ENCODE data around the gene GSX2. TPM values are rescaled to one million over a fixed set of nuclear protein-coding genes. Genes with fewer than 3 reads are reported as not detected.
"Not testable (repeated sequence)": the region's sequence is repeated elsewhere in the genome, so short reads cannot be mapped to it uniquely, and the experiment has no call there.

GSX2 gene
- total RNA-seq, 4 donors from 2014 or later: not detected

DNA sequence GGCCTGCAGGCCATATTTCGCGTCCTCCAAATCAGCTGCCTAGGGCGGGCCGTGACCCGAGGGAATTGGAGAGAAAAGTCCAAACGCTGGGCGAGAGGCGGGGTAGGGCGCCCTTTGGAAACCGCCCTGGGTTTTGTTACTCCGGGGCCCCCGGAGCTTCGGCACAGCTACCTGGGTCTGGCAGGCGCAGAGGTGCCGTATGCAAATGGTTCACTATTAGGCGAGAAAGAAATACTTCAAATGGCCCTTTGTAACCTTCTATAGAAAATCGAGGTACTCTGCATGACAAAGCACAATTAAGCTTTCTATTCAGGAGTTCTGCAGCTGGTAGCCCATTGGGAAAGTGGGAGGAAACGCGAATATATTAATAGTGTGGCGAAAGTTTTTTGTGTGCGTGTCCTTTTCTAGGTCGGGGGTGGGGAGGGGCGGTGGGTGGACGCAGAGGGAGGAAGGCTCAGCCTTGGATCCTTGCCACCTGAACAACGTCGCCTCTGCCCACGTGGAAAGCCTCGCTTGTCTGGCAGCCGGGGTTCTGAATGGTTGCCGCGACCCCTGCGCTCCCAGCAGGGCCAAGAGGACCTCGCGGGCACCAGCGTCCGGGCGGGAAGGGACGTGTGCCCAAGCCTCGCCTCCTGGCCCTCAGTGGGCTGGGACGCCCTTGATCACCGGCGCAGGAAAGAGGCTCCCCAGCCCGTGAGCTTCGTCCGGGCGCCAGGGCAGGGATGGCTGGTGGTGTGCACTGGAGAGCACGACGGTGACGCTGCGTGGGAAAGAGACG, 9.5 kb downstream of the GSX2 start:
- H3K36me3 ChIP-seq: no peaks in the 10 kb centered on the region
- TF ChIP-seq POLR2A (IDR thresholded peaks at IDR 0.05): no peak
- TF ChIP-seq, protein P1, sequence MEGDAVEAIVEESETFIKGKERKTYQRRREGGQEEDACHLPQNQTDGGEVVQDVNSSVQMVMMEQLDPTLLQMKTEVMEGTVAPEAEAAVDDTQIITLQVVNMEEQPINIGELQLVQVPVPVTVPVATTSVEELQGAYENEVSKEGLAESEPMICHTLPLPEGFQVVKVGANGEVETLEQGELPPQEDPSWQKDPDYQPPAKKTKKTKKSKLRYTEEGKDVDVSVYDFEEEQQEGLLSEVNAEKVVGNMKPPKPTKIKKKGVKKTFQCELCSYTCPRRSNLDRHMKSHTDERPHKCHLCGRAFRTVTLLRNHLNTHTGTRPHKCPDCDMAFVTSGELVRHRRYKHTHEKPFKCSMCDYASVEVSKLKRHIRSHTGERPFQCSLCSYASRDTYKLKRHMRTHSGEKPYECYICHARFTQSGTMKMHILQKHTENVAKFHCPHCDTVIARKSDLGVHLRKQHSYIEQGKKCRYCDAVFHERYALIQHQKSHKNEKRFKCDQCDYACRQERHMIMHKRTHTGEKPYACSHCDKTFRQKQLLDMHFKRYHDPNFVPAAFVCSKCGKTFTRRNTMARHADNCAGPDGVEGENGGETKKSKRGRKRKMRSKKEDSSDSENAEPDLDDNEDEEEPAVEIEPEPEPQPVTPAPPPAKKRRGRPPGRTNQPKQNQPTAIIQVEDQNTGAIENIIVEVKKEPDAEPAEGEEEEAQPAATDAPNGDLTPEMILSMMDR (IDR thresholded peaks at IDR 0.05): no peak
- peaks cover 0 to 15% of the 10 kb centered on the region in 2 donors for H3K27me3 ChIP-seq
- peak in 1 of 3 donors; percentile 58 for DNase-seq
- H3K4me3 ChIP-seq: peak overlapping the region in 2 of 4 donors; percentile 21 to 38
- no peak overlapping the region for H3K27ac ChIP-seq
- H3K9me3 ChIP-seq: no peaks in the 10 kb centered on the region
- H3K4me1 ChIP-seq: peaks cover 0 to 20% (median 0%) of the 10 kb centered on the region in 4 donors

DNA sequence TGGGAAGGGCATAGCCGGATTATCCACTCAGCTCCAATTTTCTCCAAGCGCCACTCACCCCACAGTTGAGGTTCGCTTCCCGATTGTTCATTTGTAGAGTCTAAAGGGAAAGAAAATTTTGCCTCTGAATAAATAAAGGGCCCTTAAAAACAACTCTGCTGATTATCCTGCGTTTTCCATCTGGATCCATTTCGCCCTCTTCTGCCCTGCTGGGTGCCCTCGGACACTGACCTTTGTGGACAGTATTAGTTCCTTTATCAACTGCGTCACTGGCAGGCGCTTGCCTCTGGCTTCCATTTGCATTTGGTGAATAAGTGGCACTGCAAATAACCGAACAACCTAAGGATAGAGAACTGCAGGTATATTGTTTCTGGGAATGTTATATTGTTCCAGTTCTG, 10.1 kb downstream of the GSX2 start:
- Histone ChIP-seq H3K9me3 (no peaks in the 10 kb centered on the region), H3K4me3 (peak overlapping the region in 1 of 4 donors; percentile 21), H3K27ac (no peak overlapping the region), H3K27me3 (peaks cover 0 to 15% of the 10 kb centered on the region in 2 donors), H3K4me1 (peaks cover 0 to 20% (median 0%) of the 10 kb centered on the region in 4 donors), H3K36me3 (no peaks in the 10 kb centered on the region)
- TF ChIP-seq, protein P1 (IDR thresholded peaks at IDR 0.05): no peak
- TF ChIP-seq POLR2A (IDR thresholded peaks at IDR 0.05): no peak
- no peak for DNase-seq

DNA sequence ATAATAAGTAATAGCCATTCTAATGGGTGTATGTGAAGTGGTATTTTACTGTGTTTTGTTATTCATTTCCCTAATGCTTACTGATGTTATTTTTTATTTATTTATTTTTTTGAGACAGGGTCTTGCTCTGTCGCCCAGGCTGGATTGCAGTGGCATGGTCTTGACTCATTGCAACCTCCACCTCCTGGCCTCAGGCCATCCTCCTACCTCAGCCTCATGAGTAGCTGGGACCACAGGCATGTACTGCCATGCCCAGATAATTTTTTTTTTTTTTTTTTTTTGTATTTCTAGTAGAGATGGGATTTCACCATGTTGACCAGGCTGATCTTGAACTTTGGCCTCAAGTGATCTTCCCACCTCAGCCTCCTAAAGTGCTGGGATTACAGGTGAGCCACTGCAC, 13.2 kb downstream of the GSX2 start:
- not testable (repeated sequence) for DNase-seq, H3K36me3 ChIP-seq, H3K4me3 ChIP-seq, H3K27ac ChIP-seq, H3K9me3 ChIP-seq
- H3K27me3 ChIP-seq: peaks cover 0 to 15% of the 10 kb centered on the region in 2 donors
- peaks cover 0 to 18% (median 0%) of the 10 kb centered on the region in 4 donors for H3K4me1 ChIP-seq

DNA sequence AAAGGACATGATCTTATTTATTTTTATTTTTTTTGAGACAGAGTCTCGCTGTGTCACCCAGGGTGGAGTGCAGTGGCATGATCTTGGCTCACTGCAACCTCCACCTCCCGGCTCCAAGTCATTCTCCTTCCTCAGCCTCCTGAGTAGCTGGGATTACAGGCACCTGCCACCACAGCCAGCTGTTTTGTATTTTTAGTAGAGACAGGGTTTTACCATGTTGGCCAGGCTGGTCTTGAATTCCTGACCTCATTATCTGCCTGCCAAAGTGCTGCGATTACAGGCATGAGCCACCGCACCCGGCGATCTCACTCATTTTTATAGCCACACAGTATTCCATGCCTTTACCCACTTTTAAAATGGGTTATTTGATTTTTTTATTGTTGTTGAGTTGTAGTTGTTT, 16.3 kb downstream of the GSX2 start:
- not testable (repeated sequence) for H3K36me3 ChIP-seq, H3K27ac ChIP-seq, H3K4me1 ChIP-seq, H3K27me3 ChIP-seq, H3K4me3 ChIP-seq, H3K9me3 ChIP-seq, DNase-seq

DNA sequence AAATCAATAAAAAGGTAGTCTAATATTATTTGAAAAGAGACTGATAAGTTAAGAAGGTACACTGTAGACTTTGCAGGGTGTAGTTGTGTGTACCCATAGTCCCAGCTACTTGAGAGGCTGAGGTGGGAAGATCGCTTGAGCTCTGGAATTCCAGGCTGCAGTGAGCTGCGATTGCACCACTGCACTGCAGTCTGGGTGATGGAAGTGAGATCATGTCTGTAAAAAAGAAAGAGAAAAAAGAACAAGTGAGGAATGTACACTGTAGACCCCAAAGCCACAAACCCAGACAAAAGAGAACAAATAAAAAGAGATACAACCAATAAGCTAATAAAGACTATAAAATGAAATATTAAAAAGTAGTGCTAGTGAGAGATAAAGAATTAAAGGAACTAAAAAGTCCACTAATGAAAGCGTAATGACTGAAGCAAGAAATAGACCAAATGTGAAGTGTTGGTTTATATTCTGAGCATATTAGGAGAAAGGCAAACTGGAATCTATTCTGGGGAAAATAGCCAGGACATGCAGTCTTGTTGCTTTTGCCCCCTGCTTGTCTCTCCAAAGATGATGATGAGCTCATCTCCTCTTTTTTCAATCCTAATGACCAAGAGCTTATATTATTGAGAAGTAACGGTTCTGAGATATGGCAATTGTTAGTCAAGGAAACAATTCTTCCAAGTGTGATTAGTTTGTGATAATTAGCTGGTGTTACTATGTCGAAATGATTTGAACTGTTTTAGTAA, 19.1 kb downstream of the GSX2 start:
- H3K9me3 ChIP-seq: no peaks in the 10 kb centered on the region
- no peaks in the 10 kb centered on the region for H3K27me3 ChIP-seq
- H3K4me1 ChIP-seq: no peaks in the 10 kb centered on the region
- no peak overlapping the region for H3K4me3 ChIP-seq
- DNase-seq: no peak
- no peak overlapping the region for H3K27ac ChIP-seq
- H3K36me3 ChIP-seq: no peaks in the 10 kb centered on the region
- TF ChIP-seq, protein P1 (IDR thresholded peaks at IDR 0.05): no peak
- TF ChIP-seq POLR2A (IDR thresholded peaks at IDR 0.05): no peak

DNA sequence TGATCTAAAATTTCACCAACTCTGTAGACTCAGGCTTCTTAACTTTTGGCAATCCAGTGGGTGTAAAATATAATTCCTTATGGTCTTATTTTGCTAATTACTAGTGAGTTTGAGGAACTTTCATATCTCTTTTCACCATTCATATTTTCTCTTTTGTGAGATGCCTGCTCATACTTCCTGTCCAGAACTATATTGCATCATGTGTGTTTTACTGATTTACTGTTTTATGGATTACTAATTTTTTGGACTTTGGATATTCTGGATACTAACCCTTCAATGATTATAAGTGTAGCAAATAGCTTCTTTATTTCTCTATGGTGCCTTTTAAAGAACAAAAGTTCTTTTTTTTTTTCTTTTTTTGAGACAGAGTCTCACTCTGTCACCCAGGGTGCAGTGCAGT, 20.6 kb downstream of the GSX2 start:
- Histone ChIP-seq H3K4me1 (no peaks in the 10 kb centered on the region), H3K36me3 (no peaks in the 10 kb centered on the region), H3K27ac (no peak overlapping the region), H3K4me3 (no peak overlapping the region), H3K27me3 (no peaks in the 10 kb centered on the region), H3K9me3 (no peaks in the 10 kb centered on the region)
- TF ChIP-seq POLR2A (IDR thresholded peaks at IDR 0.05): no peak
- DNase-seq: no peak

DNA sequence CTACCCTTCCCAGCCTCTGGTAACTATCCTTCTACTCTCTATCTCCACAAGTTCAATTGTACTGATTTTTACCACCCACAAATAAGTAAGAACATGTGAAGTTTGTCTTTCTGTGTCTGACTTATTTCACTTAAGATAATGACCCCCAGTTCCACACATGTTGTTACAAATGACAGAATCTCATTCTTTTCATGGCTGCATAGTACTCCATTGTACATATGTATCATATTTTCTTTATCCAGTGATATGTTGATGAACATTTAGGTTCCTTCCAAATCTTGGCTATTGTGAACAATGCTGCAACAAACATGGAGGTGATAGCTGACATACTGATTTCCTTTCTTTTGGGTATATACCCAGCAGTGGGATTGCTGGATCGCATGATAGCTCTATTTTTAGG, 27.7 kb downstream of the GSX2 start:
- TF ChIP-seq, protein P1 (IDR thresholded peaks at IDR 0.05): no peak
- TF ChIP-seq POLR2A (IDR thresholded peaks at IDR 0.05): no peak
- Histone ChIP-seq H3K4me1 (no peaks in the 10 kb centered on the region), H3K9me3 (peaks cover 0 to 6% (median 0%) of the 10 kb centered on the region in 4 donors), H3K4me3 (no peak overlapping the region), H3K27me3 (no peaks in the 10 kb centered on the region), H3K27ac (no peak overlapping the region), H3K36me3 (no peaks in the 10 kb centered on the region)
- DNase-seq: no peak

DNA sequence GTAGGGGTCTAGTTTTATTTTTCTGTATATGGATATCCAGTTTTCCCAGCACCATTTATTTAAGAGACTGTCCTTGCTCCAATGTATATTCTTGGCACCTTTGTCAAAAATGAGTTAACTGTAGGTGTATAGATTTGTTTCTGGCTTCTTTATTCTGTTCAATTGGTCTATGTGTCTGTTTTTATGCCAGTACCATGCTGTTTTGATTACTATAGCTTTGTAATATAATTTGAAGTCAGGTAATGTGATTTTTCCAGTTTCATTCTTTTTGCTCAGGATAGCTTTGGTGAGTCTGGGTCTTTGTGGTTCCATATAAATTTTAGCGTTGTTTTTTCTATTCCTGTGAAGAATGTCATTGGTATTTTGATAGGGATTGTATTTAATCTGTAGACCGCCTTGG, 28.7 kb downstream of the GSX2 start:
- DNase-seq, H3K27me3 ChIP-seq: not testable (repeated sequence)

More for the DNA sequence above, 28.7 kb downstream of the GSX2 start:
- not testable (repeated sequence) for H3K4me1 ChIP-seq, H3K4me3 ChIP-seq, H3K36me3 ChIP-seq, H3K9me3 ChIP-seq, H3K27ac ChIP-seq
